ENCODE data around the gene TCF7L2. TPM values are rescaled to one million over a fixed set of nuclear protein-coding genes. Genes with fewer than 3 reads are reported as not detected.

The TCF7L2 gene
- total and polyA plus RNA-seq, 9 of the 15 experiments (the other 6 are each of a cell fraction or from before 2014, with no cell fraction given): 0.32 to 2.8 (median 0.92) TPM

DNA sequence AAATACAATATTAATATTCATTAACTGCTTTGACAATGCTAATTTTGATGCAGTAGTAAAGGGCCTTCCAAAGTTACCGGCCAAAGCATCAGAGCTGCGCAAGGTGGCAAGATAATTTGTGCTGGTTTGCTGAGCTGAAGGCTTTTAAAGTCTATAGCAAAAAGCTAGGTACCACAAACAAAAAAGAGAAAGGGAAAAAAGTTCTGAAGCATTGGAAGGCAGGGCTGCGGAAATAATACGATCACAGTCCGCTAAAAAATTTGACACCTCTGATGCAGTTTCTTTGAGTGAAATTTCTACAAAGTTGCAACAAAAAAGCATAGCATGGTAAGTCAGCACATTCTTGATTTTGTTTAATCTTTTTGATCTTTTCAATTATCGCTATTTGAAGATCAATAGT, 175.6 kb downstream of the TCF7L2 start:
- FAIRE-seq: no peak
- DNase-seq (ENCODE audit: extremely low read depth in 1 of 4, low spot score in 3 of 4): no peak
- intact Hi-C loops (cut with micrococcal nuclease): no loop called here

More for the DNA sequence above, 175.6 kb downstream of the TCF7L2 start:
- Histone ChIP-seq H4K20me1 (replicated peaks; ENCODE audit: control insufficient read depth, insufficient read depth, low read length) (no peaks in the 10 kb centered on the region), H2AFZ (ENCODE audit: low read depth, low read length) (no peak overlapping the region), H3K4me1 (replicated peaks in 1 of 2; ENCODE audit: control insufficient read depth in 2 of 2, insufficient read depth in 2 of 2, low read length in 2 of 2) (peaks cover 0 to 5% of the 10 kb centered on the region in 2 experiments; a peak in 1 of 5 replicates), H3K4me2 (ENCODE audit: insufficient read depth, low read length) (no peak overlapping the region), H3K79me2 (ENCODE audit: control insufficient read depth, insufficient read depth, low read length) (no peaks in the 10 kb centered on the region), H3K9me1 (ENCODE audit: control insufficient read depth, insufficient read depth, low read length) (no peaks in the 10 kb centered on the region), H3K36me3 (ENCODE audit: control insufficient read depth, insufficient read depth, low read length) (no peaks in the 10 kb centered on the region), H3K9ac (ENCODE audit: insufficient read depth in 1 of 2, low read depth in 2 of 2, low read length in 2 of 2) (no peak overlapping the region), H3K9me3 (replicated peaks; ENCODE audit: control insufficient read depth, insufficient read depth, low read depth, low read length) (no peaks in the 10 kb centered on the region), H3K4me3 (no peak overlapping the region), H3K27me3 (ENCODE audit: control insufficient read depth in 2 of 2, insufficient read depth in 2 of 2, low read length in 2 of 2) (peaks cover 10 to 13% of the 10 kb centered on the region in 2 experiments; a peak in 3 of 5 replicates), H3K27ac (ENCODE audit: extremely low read depth, low read depth, low read length) (no peak overlapping the region)
- CTCF ChIA-PET (ENCODE audit: low intra/inter-chr PET ratio): no interaction called here
- ATAC-seq: no peak
- WGBS (ENCODE audit: insufficient coverage, low coverage, missing lambda C conversion rate): 69% methylated on average over 5 of the region's 6 CpGs
- in situ Hi-C loops (cut with MboI): no loop called here
- TF ChIP-seq FOS (IDR thresholded peaks at IDR 0.05; ENCODE audit: extremely low read depth, insufficient read length): no peak
- no peak for TF ChIP-seq DNMT1 (IDR thresholded peaks at IDR 0.05)
- TF ChIP-seq ZNF175 (CRISPR knock-in tag; IDR thresholded peaks at IDR 0.05; ENCODE audit: low read depth): no peak
- TF ChIP-seq, protein P1, sequence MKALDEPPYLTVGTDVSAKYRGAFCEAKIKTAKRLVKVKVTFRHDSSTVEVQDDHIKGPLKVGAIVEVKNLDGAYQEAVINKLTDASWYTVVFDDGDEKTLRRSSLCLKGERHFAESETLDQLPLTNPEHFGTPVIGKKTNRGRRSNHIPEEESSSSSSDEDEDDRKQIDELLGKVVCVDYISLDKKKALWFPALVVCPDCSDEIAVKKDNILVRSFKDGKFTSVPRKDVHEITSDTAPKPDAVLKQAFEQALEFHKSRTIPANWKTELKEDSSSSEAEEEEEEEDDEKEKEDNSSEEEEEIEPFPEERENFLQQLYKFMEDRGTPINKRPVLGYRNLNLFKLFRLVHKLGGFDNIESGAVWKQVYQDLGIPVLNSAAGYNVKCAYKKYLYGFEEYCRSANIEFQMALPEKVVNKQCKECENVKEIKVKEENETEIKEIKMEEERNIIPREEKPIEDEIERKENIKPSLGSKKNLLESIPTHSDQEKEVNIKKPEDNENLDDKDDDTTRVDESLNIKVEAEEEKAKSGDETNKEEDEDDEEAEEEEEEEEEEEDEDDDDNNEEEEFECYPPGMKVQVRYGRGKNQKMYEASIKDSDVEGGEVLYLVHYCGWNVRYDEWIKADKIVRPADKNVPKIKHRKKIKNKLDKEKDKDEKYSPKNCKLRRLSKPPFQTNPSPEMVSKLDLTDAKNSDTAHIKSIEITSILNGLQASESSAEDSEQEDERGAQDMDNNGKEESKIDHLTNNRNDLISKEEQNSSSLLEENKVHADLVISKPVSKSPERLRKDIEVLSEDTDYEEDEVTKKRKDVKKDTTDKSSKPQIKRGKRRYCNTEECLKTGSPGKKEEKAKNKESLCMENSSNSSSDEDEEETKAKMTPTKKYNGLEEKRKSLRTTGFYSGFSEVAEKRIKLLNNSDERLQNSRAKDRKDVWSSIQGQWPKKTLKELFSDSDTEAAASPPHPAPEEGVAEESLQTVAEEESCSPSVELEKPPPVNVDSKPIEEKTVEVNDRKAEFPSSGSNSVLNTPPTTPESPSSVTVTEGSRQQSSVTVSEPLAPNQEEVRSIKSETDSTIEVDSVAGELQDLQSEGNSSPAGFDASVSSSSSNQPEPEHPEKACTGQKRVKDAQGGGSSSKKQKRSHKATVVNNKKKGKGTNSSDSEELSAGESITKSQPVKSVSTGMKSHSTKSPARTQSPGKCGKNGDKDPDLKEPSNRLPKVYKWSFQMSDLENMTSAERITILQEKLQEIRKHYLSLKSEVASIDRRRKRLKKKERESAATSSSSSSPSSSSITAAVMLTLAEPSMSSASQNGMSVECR (CRISPR knock-in tag; IDR thresholded peaks at IDR 0.05): no peak
- no peak for TF ChIP-seq POLR3A (IDR thresholded peaks at IDR 0.05; ENCODE audit: borderline replicate concordance, extremely low read depth, insufficient read depth, insufficient read length)
- TF ChIP-seq ZNF133 (CRISPR knock-in tag; IDR thresholded peaks at IDR 0.05): no peak
- TF ChIP-seq, protein P2, sequence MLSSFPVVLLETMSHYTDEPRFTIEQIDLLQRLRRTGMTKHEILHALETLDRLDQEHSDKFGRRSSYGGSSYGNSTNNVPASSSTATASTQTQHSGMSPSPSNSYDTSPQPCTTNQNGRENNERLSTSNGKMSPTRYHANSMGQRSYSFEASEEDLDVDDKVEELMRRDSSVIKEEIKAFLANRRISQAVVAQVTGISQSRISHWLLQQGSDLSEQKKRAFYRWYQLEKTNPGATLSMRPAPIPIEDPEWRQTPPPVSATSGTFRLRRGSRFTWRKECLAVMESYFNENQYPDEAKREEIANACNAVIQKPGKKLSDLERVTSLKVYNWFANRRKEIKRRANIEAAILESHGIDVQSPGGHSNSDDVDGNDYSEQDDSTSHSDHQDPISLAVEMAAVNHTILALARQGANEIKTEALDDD (IDR thresholded peaks at IDR 0.05): no peak
- TF ChIP-seq, protein P3, sequence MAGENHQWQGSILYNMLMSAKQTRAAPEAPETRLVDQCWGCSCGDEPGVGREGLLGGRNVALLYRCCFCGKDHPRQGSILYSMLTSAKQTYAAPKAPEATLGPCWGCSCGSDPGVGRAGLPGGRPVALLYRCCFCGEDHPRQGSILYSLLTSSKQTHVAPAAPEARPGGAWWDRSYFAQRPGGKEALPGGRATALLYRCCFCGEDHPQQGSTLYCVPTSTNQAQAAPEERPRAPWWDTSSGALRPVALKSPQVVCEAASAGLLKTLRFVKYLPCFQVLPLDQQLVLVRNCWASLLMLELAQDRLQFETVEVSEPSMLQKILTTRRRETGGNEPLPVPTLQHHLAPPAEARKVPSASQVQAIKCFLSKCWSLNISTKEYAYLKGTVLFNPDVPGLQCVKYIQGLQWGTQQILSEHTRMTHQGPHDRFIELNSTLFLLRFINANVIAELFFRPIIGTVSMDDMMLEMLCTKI (IDR thresholded peaks at IDR 0.05; ENCODE audit: partially characterized antibody): no peak
- TF ChIP-seq NR2C1 (IDR thresholded peaks at IDR 0.05): no peak
- TF ChIP-seq NR2C1 (tag; IDR thresholded peaks at IDR 0.05): no peak
- TF ChIP-seq CREB1 (IDR thresholded peaks at IDR 0.05): no peak
- TF ChIP-seq CREB1 (CRISPR knock-in tag; IDR thresholded peaks at IDR 0.05): no peak
- TF ChIP-seq ZNF263 (CRISPR knock-in tag; IDR thresholded peaks at IDR 0.05; ENCODE audit: borderline replicate concordance): no peak
- no peak for TF ChIP-seq MTA3 (IDR thresholded peaks at IDR 0.05; ENCODE audit: borderline replicate concordance)
- no peak for TF ChIP-seq RAD51 (IDR thresholded peaks at IDR 0.05; ENCODE audit: borderline replicate concordance, low read depth)
- no peak for TF ChIP-seq SRSF7 (optimal IDR thresholded peaks at IDR 0.05; ENCODE audit: low read depth, low read length)
- POLR2A ChIA-PET: no interaction called here
- no TSS peak for BruUV-seq (replicated peaks)
